Ascending aorta (tissue), 2 donors: ENCODE data around the gene SLC9A1. TPM values are rescaled to one million over a fixed set of nuclear protein-coding genes. Genes with fewer than 3 reads are reported as not detected.

Experiments
- DNase-seq, 2 donors: peaks; one replicate each; pipeline ENCODE4 v3.0.0-alpha.2; 2019; ENCODE audit warnings: low spot score in 2 of 2
- H3K27ac ChIP-seq, 2 donors: fragments of 200-600 bp; sonication (generic); one replicate each; pipeline ENCODE4 v1.5.1; 2016 to 2017; ENCODE audit warnings: mild to moderate bottlenecking in 1 of 2
- H3K27me3 ChIP-seq: fragments of 200-600 bp; sonication (generic); one replicate; pipeline ENCODE4 v1.5.1; 2017
- H3K36me3 ChIP-seq, 2 donors: fragments of 200-600 bp; sonication (generic); one replicate each; pipeline ENCODE4 v1.5.1; 2016
- H3K4me1 ChIP-seq, 2 donors: fragments of 200-600 bp; sonication (generic); one replicate each; pipeline ENCODE4 v1.5.1; 2016 to 2017; ENCODE audit warnings: mild to moderate bottlenecking in 1 of 2
- H3K4me3 ChIP-seq, 2 donors: fragments of 200-600 bp; sonication (generic); one replicate each; pipeline ENCODE4 v1.5.1; 2016 to 2017; ENCODE audit warnings: mild to moderate bottlenecking in 1 of 2
- H3K9me3 ChIP-seq, 2 donors: fragments of 200-600 bp; sonication (generic); one replicate each; pipeline ENCODE4 v1.5.1; 2016
- CTCF ChIP-seq, 3 experiments: fragments of 200-600 bp in 2 of 3; fragments of 450-650 bp in 1 of 3; sonication (generic) in 2 of 3; IDR thresholded peaks; one replicate each; pipeline ENCODE4 v1.5.1; 2016 to 2019; ENCODE audit warnings: antibody characterized with exemption in 3 of 3, mild to moderate bottlenecking in 1 of 3, moderate library complexity in 1 of 3
- intact Hi-C: fragments of 100-400 bp; cut with DNase I; formaldehyde crosslinking; loops from one replicate; pipeline ENCODE4 v1.15.1; 2023
- total RNA-seq: library from RNA; depleted of rRNA; stranded (reverse); fragments of >200 nt; gene quantifications from one replicate; pipeline ENCODE4 v1.1.0, GENCODE V29; 2016

The SLC9A1 gene
- total RNA-seq, 1 donor from 2014 or later, result 22.0 TPM

DNA sequence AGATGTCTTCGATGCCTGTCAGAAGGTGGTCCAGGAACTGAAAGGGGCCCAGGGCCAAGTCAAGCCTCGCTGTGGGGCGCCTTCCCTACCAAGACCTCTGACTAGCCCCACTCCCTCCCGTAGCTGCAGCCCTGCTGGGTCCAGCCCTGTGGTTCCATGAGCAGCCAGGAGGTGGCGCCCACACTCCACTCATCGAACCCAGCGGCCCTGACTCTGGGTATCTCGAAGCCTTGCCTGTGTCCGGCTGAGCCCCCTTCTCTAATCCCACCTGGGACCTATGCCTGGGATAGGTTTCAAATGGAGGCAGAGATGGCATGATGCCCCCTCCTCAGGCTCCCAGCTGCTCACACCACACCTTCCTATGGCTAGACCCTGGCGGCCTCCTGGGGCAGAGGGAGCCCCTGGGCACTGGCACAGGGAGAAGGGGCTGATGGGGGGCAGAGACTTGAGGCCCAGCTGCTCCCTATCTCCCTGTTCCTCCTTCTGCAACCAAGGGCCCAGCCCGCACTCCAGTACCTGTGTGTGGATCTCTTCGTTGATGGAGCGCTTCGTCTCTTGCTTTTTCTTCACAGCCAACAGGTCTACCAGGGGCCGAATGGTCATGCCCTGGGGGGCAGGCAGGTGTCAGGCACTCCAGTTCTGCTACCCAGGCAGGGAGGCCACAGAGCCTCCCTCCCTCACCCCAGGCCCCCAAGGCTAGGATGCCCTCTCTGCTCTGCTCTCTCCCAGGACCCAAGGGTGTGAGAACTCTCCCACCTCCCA, 52.0 kb downstream of the SLC9A1 start:
- H3K27me3 ChIP-seq, result no peaks in the 10 kb centered on the region
- no peaks in the 10 kb centered on the region for H3K9me3 ChIP-seq
- peaks cover 16 to 22% of the 10 kb centered on the region in 2 donors for H3K4me1 ChIP-seq
- no peak overlapping the region for H3K4me3 ChIP-seq
- no peak overlapping the region for H3K27ac ChIP-seq
- peaks cover 12 to 22% of the 10 kb centered on the region in 2 donors for H3K36me3 ChIP-seq
- intact Hi-C loops, result loop anchor here (1.0 to 2.0 kb wide), 3 partner anchors 52 to 181 kb away; partner anchors contain the start of gene SLC9A1
- TF ChIP-seq CTCF (IDR thresholded peaks at IDR 0.05), result peak; percentile 97 to 99 (median 98)
- peak in 1 of 2 donors; percentile 86 for DNase-seq

DNA sequence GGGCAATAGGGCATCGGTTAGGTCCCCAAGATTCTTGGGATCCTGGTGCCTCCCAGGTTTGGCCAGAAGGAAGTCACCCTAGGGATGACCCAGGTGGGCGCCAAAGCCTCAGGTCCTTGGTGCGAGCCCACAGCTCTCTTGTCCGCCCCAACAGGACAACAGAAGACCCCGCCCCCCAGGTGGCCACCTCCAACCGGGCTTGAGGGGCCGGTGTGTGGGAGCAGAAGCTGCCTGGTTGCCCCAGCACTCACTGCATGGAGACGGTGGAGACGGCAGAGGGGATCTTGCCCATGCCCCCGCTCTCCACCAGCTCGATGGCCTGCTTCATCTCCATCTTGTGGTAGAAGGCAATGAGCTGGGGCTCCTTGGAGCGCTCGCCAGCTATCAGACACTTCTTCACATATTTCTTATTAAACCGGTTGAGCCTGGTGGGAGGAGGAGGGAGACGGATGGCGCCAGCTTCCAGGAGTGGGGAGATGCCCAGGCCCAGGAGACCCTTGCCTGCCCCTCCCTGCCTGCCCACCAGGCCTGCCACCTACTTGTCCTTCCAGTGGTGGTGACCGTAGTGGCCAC, 52.7 kb downstream of the SLC9A1 start:
- H3K36me3 ChIP-seq, result peaks cover 12 to 22% of the 10 kb centered on the region in 2 donors
- no peak for TF ChIP-seq CTCF (IDR thresholded peaks at IDR 0.05)
- intact Hi-C loops, result loop anchor here (1.0 to 2.0 kb wide), 3 partner anchors 53 to 182 kb away; partner anchors contain the start of gene SLC9A1

DNA sequence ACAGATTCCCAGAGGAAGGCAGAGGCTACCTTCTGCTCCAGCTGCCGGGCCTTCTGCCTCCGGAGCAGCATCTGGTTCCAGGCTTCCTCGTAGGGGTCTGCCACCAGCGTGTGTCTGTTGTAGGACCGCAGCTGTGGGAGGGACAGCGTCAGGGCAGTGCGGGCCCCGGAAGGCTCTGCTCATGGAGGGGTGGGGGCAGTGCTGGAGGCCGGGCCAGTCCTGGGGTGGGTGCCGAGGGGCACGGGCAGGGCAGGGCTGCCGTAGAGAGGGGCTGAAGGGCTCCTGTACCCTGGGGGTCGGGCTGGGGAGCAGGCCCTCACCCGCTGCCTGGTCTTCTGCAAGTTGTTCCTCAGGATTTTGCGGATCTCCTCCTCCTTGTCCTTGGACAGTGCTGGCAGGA, 53.2 kb downstream of the SLC9A1 start:
- TF ChIP-seq CTCF (IDR thresholded peaks at IDR 0.05), result no peak
- peaks cover 16 to 22% of the 10 kb centered on the region in 2 donors for H3K4me1 ChIP-seq
- no peaks in the 10 kb centered on the region for H3K9me3 ChIP-seq
- H3K27ac ChIP-seq, result no peak overlapping the region
- no peak for DNase-seq
- no peak overlapping the region for H3K4me3 ChIP-seq
- intact Hi-C loops, result loop anchor here (1.0 to 2.0 kb wide), 3 partner anchors 53 to 183 kb away; partner anchors contain the start of gene SLC9A1
- H3K27me3 ChIP-seq, result no peaks in the 10 kb centered on the region
- H3K36me3 ChIP-seq, result peaks cover 12 to 22% of the 10 kb centered on the region in 2 donors

More for the DNA sequence above, 52.7 kb downstream of the SLC9A1 start:
- DNase-seq, result no peak
- peaks cover 16 to 22% of the 10 kb centered on the region in 2 donors for H3K4me1 ChIP-seq
- H3K9me3 ChIP-seq, result no peaks in the 10 kb centered on the region
- no peak overlapping the region for H3K27ac ChIP-seq
- no peak overlapping the region for H3K4me3 ChIP-seq
- no peaks in the 10 kb centered on the region for H3K27me3 ChIP-seq

DNA sequence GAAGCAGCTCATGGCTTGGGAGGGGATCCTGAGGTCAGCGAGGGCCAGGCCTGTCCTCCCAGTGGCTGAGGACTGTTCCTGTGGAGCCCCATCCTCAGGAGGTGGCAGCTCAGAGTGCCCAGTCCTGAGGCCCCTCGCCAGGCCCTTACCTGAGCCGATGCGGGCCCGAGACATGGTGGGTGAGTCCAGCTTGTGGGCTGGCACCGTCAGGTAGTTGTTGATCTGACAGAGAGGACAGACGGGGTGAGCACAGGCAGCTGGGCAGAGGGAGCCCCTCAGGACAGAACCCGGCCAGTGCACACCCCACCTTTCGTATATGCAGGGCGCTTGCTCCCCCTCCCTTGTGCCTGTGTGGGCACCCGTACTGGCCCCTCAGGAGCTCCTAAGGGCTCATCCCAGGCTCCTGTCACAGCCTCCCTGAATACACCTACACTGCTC, 53.9 kb downstream of the SLC9A1 start:
- no peak overlapping the region for H3K4me3 ChIP-seq
- peak overlapping the region; percentile 89 to 90 for H3K27ac ChIP-seq
- no peak for DNase-seq
- H3K4me1 ChIP-seq, result peaks cover 16 to 22% of the 10 kb centered on the region in 2 donors
- no peaks in the 10 kb centered on the region for H3K9me3 ChIP-seq
- H3K27me3 ChIP-seq, result no peaks in the 10 kb centered on the region
- no peak for TF ChIP-seq CTCF (IDR thresholded peaks at IDR 0.05)
- H3K36me3 ChIP-seq, result peaks cover 8 to 16% of the 10 kb centered on the region in 2 donors
- intact Hi-C loops, result no loop called here

GRCh38 chr1:27100335-27101053, 54.4 kb downstream of the SLC9A1 start:
- Histone ChIP-seq H3K9me3 (no peaks in the 10 kb centered on the region), H3K4me1 (peaks cover 16 to 22% of the 10 kb centered on the region in 2 donors), H3K27me3 (no peaks in the 10 kb centered on the region), H3K36me3 (peaks cover 4 to 11% of the 10 kb centered on the region in 2 donors), H3K4me3 (no peak overlapping the region), H3K27ac (peak overlapping the region; percentile 89 to 90)
- DNase-seq, result no peak
- intact Hi-C loops, result no loop called here
- no peak for TF ChIP-seq CTCF (IDR thresholded peaks at IDR 0.05)
